ENCODE data around the gene GABRG3.

GABRG3 gene

DNA sequence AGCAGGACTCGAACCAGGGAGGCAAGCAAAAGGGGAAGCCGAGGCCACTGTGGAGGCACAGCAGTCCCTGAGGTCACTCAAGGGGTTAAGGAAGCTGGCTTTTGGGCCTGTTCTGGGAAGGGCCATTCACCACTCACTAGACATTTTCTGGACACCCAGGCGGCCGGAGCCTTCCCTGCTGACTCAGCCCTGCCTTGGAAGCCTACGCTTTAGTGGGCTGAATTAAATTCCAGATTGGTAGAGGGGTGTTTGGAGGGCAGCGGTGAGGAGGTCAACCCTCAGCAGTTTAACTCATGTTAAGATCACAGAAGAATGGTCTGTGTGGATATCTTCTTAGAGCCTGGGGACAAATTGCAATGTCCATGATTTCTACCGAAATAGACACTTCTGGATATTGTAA, 152.8 kb downstream of the GABRG3 start:
- no peak overlapping the region for H3K4me3 ChIP-seq (ENCODE audit: insufficient read depth, low read length, poor library complexity, severe bottlenecking)
- H3K79me2 ChIP-seq (ENCODE audit: insufficient read depth, low read length) = no peaks in the 10 kb centered on the region
- no peak overlapping the region for H3K9ac ChIP-seq (ENCODE audit: low read length)
- no peak overlapping the region for H3K4me2 ChIP-seq (ENCODE audit: low read depth, low read length, poor library complexity, severe bottlenecking)
- H3K9me2 ChIP-seq (replicated peaks; ENCODE audit: insufficient read depth, low read length) = no peaks in the 10 kb centered on the region
- TF ChIP-seq, protein P1, sequence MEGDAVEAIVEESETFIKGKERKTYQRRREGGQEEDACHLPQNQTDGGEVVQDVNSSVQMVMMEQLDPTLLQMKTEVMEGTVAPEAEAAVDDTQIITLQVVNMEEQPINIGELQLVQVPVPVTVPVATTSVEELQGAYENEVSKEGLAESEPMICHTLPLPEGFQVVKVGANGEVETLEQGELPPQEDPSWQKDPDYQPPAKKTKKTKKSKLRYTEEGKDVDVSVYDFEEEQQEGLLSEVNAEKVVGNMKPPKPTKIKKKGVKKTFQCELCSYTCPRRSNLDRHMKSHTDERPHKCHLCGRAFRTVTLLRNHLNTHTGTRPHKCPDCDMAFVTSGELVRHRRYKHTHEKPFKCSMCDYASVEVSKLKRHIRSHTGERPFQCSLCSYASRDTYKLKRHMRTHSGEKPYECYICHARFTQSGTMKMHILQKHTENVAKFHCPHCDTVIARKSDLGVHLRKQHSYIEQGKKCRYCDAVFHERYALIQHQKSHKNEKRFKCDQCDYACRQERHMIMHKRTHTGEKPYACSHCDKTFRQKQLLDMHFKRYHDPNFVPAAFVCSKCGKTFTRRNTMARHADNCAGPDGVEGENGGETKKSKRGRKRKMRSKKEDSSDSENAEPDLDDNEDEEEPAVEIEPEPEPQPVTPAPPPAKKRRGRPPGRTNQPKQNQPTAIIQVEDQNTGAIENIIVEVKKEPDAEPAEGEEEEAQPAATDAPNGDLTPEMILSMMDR (IDR thresholded peaks at IDR 0.05; ENCODE audit: insufficient read depth, low read length, poor library complexity, severe bottlenecking) = no peak
- no peak for TF ChIP-seq EZH2phosphoT487 (conservative IDR thresholded peaks at IDR 0.05; ENCODE audit: low read length)
- H4K20me1 ChIP-seq (ENCODE audit: low read depth, low read length) = no peaks in the 10 kb centered on the region
- H3K27ac ChIP-seq (ENCODE audit: low read depth, low read length) = no peak overlapping the region
- H3K27me3 ChIP-seq (ENCODE audit: low read length) = no peaks in the 10 kb centered on the region
- H2AFZ ChIP-seq (ENCODE audit: low read depth, low read length, severe bottlenecking) = no peak overlapping the region
- H3F3A ChIP-seq (ENCODE audit: insufficient read depth) = no peaks in the 10 kb centered on the region
- no peaks in the 10 kb centered on the region for H3K36me3 ChIP-seq (ENCODE audit: low read length)
- no peaks in the 10 kb centered on the region for H3K9me3 ChIP-seq (ENCODE audit: insufficient read depth, low read length)

DNA sequence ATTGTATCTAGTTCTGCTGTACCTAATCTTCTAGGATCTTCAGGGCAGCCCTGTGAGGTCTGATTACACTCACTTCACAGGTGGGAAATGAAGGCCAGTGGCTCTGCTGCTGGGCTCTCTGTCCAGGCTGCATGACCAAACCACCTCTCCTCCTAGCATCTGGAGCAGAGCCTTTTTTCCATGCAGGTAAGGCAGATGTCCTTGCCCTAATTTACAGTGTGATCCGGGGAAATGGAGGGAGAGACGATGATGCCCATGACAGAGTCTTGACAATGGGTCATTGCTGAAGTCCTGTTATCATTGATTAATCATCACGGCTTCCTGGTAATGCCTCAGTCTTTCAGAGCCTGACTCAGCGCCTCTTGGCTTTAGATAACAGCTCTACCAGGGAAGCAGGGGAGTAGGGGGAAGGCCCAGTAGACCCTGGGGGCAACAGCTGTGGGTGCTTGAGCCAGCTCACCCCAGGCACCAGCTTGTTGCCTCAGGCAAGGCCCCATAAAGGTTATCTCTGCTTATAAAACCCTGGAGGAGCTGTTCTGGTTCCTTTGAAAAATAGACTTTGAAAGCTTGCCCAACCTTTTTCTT, 153.4 kb downstream of the GABRG3 start:
- TF ChIP-seq, protein P1 (IDR thresholded peaks at IDR 0.05; ENCODE audit: insufficient read depth, low read length, poor library complexity, severe bottlenecking) = no peak
- TF ChIP-seq EZH2phosphoT487 (conservative IDR thresholded peaks at IDR 0.05; ENCODE audit: low read length) = no peak
- no peak overlapping the region for H2AFZ ChIP-seq (ENCODE audit: low read depth, low read length, severe bottlenecking)
- no peak overlapping the region for H3K9ac ChIP-seq (ENCODE audit: low read length)

DNA sequence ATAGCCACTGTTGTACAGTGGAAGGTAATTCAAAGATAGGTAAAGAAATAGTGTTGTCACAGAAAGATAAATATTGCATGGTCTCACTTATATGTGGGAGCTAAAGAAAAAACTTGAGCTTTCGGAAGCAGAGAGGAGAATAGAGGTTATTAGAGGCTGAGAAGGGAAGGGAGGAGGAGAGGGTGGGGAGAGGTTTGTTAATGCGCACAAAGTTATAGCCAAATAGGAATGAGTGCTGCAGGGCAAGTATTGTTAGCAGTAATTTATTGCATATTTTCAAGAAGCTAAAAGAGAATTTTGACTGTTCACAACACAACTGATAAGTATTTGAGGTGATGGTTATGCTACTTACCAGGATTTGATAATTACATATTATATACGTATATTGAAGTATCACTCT, 154.2 kb downstream of the GABRG3 start:
- H3K4me2 ChIP-seq (ENCODE audit: low read depth, low read length, poor library complexity, severe bottlenecking) = no peak overlapping the region
- H3K9ac ChIP-seq (ENCODE audit: low read length) = no peak overlapping the region
- H3K36me3 ChIP-seq (ENCODE audit: low read length) = no peaks in the 10 kb centered on the region
- no peak overlapping the region for H3K4me3 ChIP-seq (ENCODE audit: insufficient read depth, low read length, poor library complexity, severe bottlenecking)
- no peaks in the 10 kb centered on the region for H3K9me3 ChIP-seq (ENCODE audit: insufficient read depth, low read length)
- H3K27me3 ChIP-seq (ENCODE audit: low read length) = no peaks in the 10 kb centered on the region
- H3K79me2 ChIP-seq (ENCODE audit: insufficient read depth, low read length) = no peaks in the 10 kb centered on the region
- no peaks in the 10 kb centered on the region for H4K20me1 ChIP-seq (ENCODE audit: low read depth, low read length)
- H2AFZ ChIP-seq (ENCODE audit: low read depth, low read length, severe bottlenecking) = no peak overlapping the region
- no peaks in the 10 kb centered on the region for H3F3A ChIP-seq (ENCODE audit: insufficient read depth)
- H3K9me2 ChIP-seq (replicated peaks; ENCODE audit: insufficient read depth, low read length) = no peaks in the 10 kb centered on the region
- H3K27ac ChIP-seq (ENCODE audit: low read depth, low read length) = no peak overlapping the region
- TF ChIP-seq, protein P1 (IDR thresholded peaks at IDR 0.05; ENCODE audit: insufficient read depth, low read length, poor library complexity, severe bottlenecking) = no peak
- no peak for TF ChIP-seq EZH2phosphoT487 (conservative IDR thresholded peaks at IDR 0.05; ENCODE audit: low read length)

More for the DNA sequence above, 153.4 kb downstream of the GABRG3 start:
- H3K27me3 ChIP-seq (ENCODE audit: low read length) = no peaks in the 10 kb centered on the region
- no peak overlapping the region for H3K4me3 ChIP-seq (ENCODE audit: insufficient read depth, low read length, poor library complexity, severe bottlenecking)
- no peaks in the 10 kb centered on the region for H3K36me3 ChIP-seq (ENCODE audit: low read length)
- H3K4me2 ChIP-seq (ENCODE audit: low read depth, low read length, poor library complexity, severe bottlenecking) = no peak overlapping the region
- H3F3A ChIP-seq (ENCODE audit: insufficient read depth) = no peaks in the 10 kb centered on the region
- no peak overlapping the region for H3K27ac ChIP-seq (ENCODE audit: low read depth, low read length)
- no peaks in the 10 kb centered on the region for H3K9me2 ChIP-seq (replicated peaks; ENCODE audit: insufficient read depth, low read length)
- H4K20me1 ChIP-seq (ENCODE audit: low read depth, low read length) = no peaks in the 10 kb centered on the region
- H3K79me2 ChIP-seq (ENCODE audit: insufficient read depth, low read length) = no peaks in the 10 kb centered on the region
- H3K9me3 ChIP-seq (ENCODE audit: insufficient read depth, low read length) = no peaks in the 10 kb centered on the region
